HG02798 (cell line): ENCODE measurements around the gene SAA2.
"Not testable (repeated sequence)": the region's sequence is repeated elsewhere in the genome, so short reads cannot be mapped to it uniquely, and the experiment has no call there.

Experiments used
- ATAC-seq: cut with Tn5 transposase; IDR thresholded peaks from one replicate; pipeline ENCODE4 v1.9.1; 2021; ENCODE audit warnings: mild to moderate bottlenecking; ENCODE audit not compliant: unreplicated experiment, poor library complexity

SAA2 gene

GRCh38 chr11:18203723-18204122, 44.7 kb downstream of the SAA2 start:
- no peak for ATAC-seq

GRCh38 chr11:18197738-18198137, 50.7 kb downstream of the SAA2 start:
- not testable (repeated sequence) for ATAC-seq

- no peak for ATAC-seq
These were observed 51.9 kb downstream of the SAA2 start for GRCh38 chr11:18196532-18196931.
